Vagina (tissue), 2 donors: ENCODE data around the gene KRT4. TPM values are rescaled to one million over a fixed set of nuclear protein-coding genes. Genes with fewer than 3 reads are reported as not detected.

Source experiments
- DNase-seq, 2 donors: peaks; one replicate each; pipeline ENCODE4 v3.0.0-alpha.2; 2017; ENCODE audit errors: extremely low spot score in 2 of 2
- H3K27ac ChIP-seq: fragments of 200-600 bp; sonication (generic); one replicate; pipeline ENCODE4 v1.5.1; 2019
- H3K27me3 ChIP-seq: fragments of 200-600 bp; sonication (generic); one replicate; pipeline ENCODE4 v1.5.1; 2019
- H3K36me3 ChIP-seq, 2 donors: fragments of 200-600 bp; sonication (generic); one replicate each; pipeline ENCODE4 v1.5.1; 2017 to 2019
- H3K4me1 ChIP-seq: fragments of 200-600 bp; sonication (generic); one replicate; pipeline ENCODE4 v1.5.1; 2019
- H3K4me3 ChIP-seq, 2 donors: fragments of 200-600 bp; sonication (generic); 1 replicate in 1 of 2; 2 replicates in 1 of 2; pipeline ENCODE4 v1.5.1; 2016 to 2019
- H3K9me3 ChIP-seq: fragments of 200-600 bp; sonication (generic); one replicate; pipeline ENCODE4 v1.5.1; 2019
- CTCF ChIP-seq, 3 experiments: fragments of 450-650 bp in 2 of 3; fragments of 200-600 bp in 1 of 3; sonication (generic) in 1 of 3; IDR thresholded peaks; one replicate each; pipeline ENCODE4 v1.5.1; 2017 to 2019; ENCODE audit warnings: antibody characterized with exemption in 3 of 3, mild to moderate bottlenecking in 2 of 3, moderate library complexity in 2 of 3
- POLR2A ChIP-seq, 2 donors: fragments of 450-650 bp; IDR thresholded peaks; one replicate each; pipeline ENCODE4 v1.6.1; 2017; ENCODE audit warnings: antibody characterized with exemption in 2 of 2, mild to moderate bottlenecking in 2 of 2, moderate library complexity in 2 of 2
- POLR2AphosphoS5 ChIP-seq, 2 donors: sonication (generic); formaldehyde crosslinking; IDR thresholded peaks; one replicate each; pipeline ENCODE4 v1.9.0; 2017; ENCODE audit warnings: antibody characterized with exemption in 2 of 2, mild to moderate bottlenecking in 2 of 2, low read depth in 1 of 2; ENCODE audit not compliant: insufficient read depth in 1 of 2
- intact Hi-C: fragments of 100-400 bp; cut with DNase I; formaldehyde crosslinking; loops from one replicate; pipeline ENCODE4 v1.15.1; 2023
- total RNA-seq: library from RNA; depleted of rRNA; stranded (reverse); fragments of >200 nt; gene quantifications from one replicate; pipeline ENCODE4 v1.2.3, GENCODE V29; 2016

Gene KRT4
- total RNA-seq, 1 donor from 2014 or later = 354 TPM

GRCh38 chr12:52767427-52767826 lies 46.5 kb downstream of the KRT4 start:
- DNase-seq = no peak
- no peak for TF ChIP-seq POLR2AphosphoS5 (IDR thresholded peaks at IDR 0.05; ENCODE audit: insufficient read depth in 1 of 2, low read depth in 1 of 2)

GRCh38 chr12:52767020-52767379 lies 46.9 kb downstream of the KRT4 start:
- Histone ChIP-seq H3K4me1 (no peaks in the 10 kb centered on the region), H3K4me3 (no peak overlapping the region), H3K9me3 (no peaks in the 10 kb centered on the region), H3K36me3 (no peaks in the 10 kb centered on the region), H3K27me3 (no peaks in the 10 kb centered on the region), H3K27ac (no peak overlapping the region)
- intact Hi-C loops = no loop called here
- TF ChIP-seq POLR2AphosphoS5 (IDR thresholded peaks at IDR 0.05; ENCODE audit: insufficient read depth in 1 of 2, low read depth in 1 of 2) (no peak), CTCF (IDR thresholded peaks at IDR 0.05) (no peak), POLR2A (IDR thresholded peaks at IDR 0.05) (no peak)
- DNase-seq = no peak

More at GRCh38 chr12:52767427-52767826, 46.5 kb downstream of the KRT4 start:
- Histone ChIP-seq H3K27me3 (no peaks in the 10 kb centered on the region), H3K36me3 (no peaks in the 10 kb centered on the region), H3K4me3 (no peak overlapping the region), H3K4me1 (no peaks in the 10 kb centered on the region), H3K27ac (no peak overlapping the region), H3K9me3 (no peaks in the 10 kb centered on the region)
- intact Hi-C loops = no loop called here

- Histone ChIP-seq H3K27me3 (no peaks in the 10 kb centered on the region), H3K36me3 (no peaks in the 10 kb centered on the region), H3K4me3 (no peak overlapping the region), H3K4me1 (no peaks in the 10 kb centered on the region), H3K27ac (no peak overlapping the region), H3K9me3 (no peaks in the 10 kb centered on the region)
- no peak for TF ChIP-seq POLR2AphosphoS5 (IDR thresholded peaks at IDR 0.05; ENCODE audit: insufficient read depth in 1 of 2, low read depth in 1 of 2)
- no peak for TF ChIP-seq POLR2A (IDR thresholded peaks at IDR 0.05)
- no peak for TF ChIP-seq CTCF (IDR thresholded peaks at IDR 0.05)
- intact Hi-C loops = no loop called here
- no peak for DNase-seq
These were observed 47.4 kb downstream of the KRT4 start for GRCh38 chr12:52766351-52767019.

GRCh38 chr12:52765702-52766101 lies 48.2 kb downstream of the KRT4 start:
- TF ChIP-seq CTCF (IDR thresholded peaks at IDR 0.05) = no peak
- no peak for TF ChIP-seq POLR2AphosphoS5 (IDR thresholded peaks at IDR 0.05; ENCODE audit: insufficient read depth in 1 of 2, low read depth in 1 of 2)
- no peak for TF ChIP-seq POLR2A (IDR thresholded peaks at IDR 0.05)
- H3K4me3 ChIP-seq = no peak overlapping the region
- intact Hi-C loops = no loop called here
- no peak overlapping the region for H3K27ac ChIP-seq
- no peak for DNase-seq
- no peaks in the 10 kb centered on the region for H3K27me3 ChIP-seq
- no peaks in the 10 kb centered on the region for H3K36me3 ChIP-seq
- H3K4me1 ChIP-seq = no peaks in the 10 kb centered on the region
- no peaks in the 10 kb centered on the region for H3K9me3 ChIP-seq

- no peaks in the 10 kb centered on the region for H3K36me3 ChIP-seq
- H3K27me3 ChIP-seq = no peaks in the 10 kb centered on the region
- no peaks in the 10 kb centered on the region for H3K4me1 ChIP-seq
- no peak for TF ChIP-seq POLR2A (IDR thresholded peaks at IDR 0.05)
- TF ChIP-seq POLR2AphosphoS5 (IDR thresholded peaks at IDR 0.05; ENCODE audit: insufficient read depth in 1 of 2, low read depth in 1 of 2) = no peak
- H3K9me3 ChIP-seq = no peaks in the 10 kb centered on the region
- no peak overlapping the region for H3K4me3 ChIP-seq
- no peak for DNase-seq
- no peak overlapping the region for H3K27ac ChIP-seq
- intact Hi-C loops = no loop called here
These were observed 49.9 kb downstream of the KRT4 start for GRCh38 chr12:52763991-52764390.

- Histone ChIP-seq H3K9me3 (no peaks in the 10 kb centered on the region), H3K27ac (no peak overlapping the region), H3K36me3 (no peaks in the 10 kb centered on the region), H3K4me3 (no peak overlapping the region), H3K4me1 (no peaks in the 10 kb centered on the region), H3K27me3 (no peaks in the 10 kb centered on the region)
- intact Hi-C loops = no loop called here
- TF ChIP-seq CTCF (IDR thresholded peaks at IDR 0.05) (no peak), POLR2AphosphoS5 (IDR thresholded peaks at IDR 0.05; ENCODE audit: insufficient read depth in 1 of 2, low read depth in 1 of 2) (no peak), POLR2A (IDR thresholded peaks at IDR 0.05) (no peak)
- no peak for DNase-seq
These were observed 50.8 kb downstream of the KRT4 start for GRCh38 chr12:52763036-52763659.
